Osteocyte (in vitro differentiated cells): Measurements from ENCODE around the gene NEXN. TPM values are rescaled to one million over a fixed set of nuclear protein-coding genes. Genes with fewer than 3 reads are reported as not detected.

Source experiments
- DNase-seq: peaks from one replicate; pipeline ENCODE4 v3.0.0; 2021; ENCODE audit warnings: mixed read lengths; ENCODE audit not compliant: unreplicated experiment; ENCODE audit errors: extremely low spot score
- H3K27ac Mint-ChIP-seq: one replicate; pipeline ENCODE4 v1.8.0; 2021; ENCODE audit warnings: mild to moderate bottlenecking, mixed read lengths; ENCODE audit not compliant: unreplicated experiment
- H3K27me3 Mint-ChIP-seq: one replicate; pipeline ENCODE4 v1.8.0; 2021; ENCODE audit warnings: mixed read lengths; ENCODE audit not compliant: unreplicated experiment
- H3K36me3 Mint-ChIP-seq: one replicate; pipeline ENCODE4 v1.8.0; 2021; ENCODE audit warnings: mixed read lengths; ENCODE audit not compliant: unreplicated experiment
- H3K4me1 Mint-ChIP-seq: one replicate; pipeline ENCODE4 v1.8.0; 2021; ENCODE audit warnings: mixed read lengths; ENCODE audit not compliant: unreplicated experiment
- H3K4me3 Mint-ChIP-seq: one replicate; pipeline ENCODE4 v1.8.0; 2021; ENCODE audit warnings: mild to moderate bottlenecking, moderate library complexity, mixed read lengths; ENCODE audit not compliant: unreplicated experiment
- H3K9me3 Mint-ChIP-seq: one replicate; pipeline ENCODE4 v1.8.0; 2021; ENCODE audit warnings: mixed read lengths; ENCODE audit not compliant: unreplicated experiment
- CTCF ChIP-seq: fragments of 200-600 bp; sonication (generic); IDR thresholded peaks from 2 replicates; pipeline ENCODE4 v1.5.0; 2021; ENCODE audit warnings: antibody characterized with exemption, mild to moderate bottlenecking, moderate library complexity
- long read RNA-seq: library from polyadenylated mRNA; unstranded; transcript quantifications from one replicate; pipeline ENCODE4 v2.0.0, GENCODE V29; 2021
- total RNA-seq: library from RNA; stranded (reverse); gene quantifications from 2 replicates; pipeline ENCODE4 v1.2.1, GENCODE V29; 2021

The NEXN gene
- 19.3 and 19.5 TPM in 2 replicates for total RNA-seq
- long read RNA-seq, partial matches to known transcripts, result 8 of 13 reads
- long read RNA-seq, other reads (novel, unspliced or antisense), result 3 of 13 reads

DNA sequence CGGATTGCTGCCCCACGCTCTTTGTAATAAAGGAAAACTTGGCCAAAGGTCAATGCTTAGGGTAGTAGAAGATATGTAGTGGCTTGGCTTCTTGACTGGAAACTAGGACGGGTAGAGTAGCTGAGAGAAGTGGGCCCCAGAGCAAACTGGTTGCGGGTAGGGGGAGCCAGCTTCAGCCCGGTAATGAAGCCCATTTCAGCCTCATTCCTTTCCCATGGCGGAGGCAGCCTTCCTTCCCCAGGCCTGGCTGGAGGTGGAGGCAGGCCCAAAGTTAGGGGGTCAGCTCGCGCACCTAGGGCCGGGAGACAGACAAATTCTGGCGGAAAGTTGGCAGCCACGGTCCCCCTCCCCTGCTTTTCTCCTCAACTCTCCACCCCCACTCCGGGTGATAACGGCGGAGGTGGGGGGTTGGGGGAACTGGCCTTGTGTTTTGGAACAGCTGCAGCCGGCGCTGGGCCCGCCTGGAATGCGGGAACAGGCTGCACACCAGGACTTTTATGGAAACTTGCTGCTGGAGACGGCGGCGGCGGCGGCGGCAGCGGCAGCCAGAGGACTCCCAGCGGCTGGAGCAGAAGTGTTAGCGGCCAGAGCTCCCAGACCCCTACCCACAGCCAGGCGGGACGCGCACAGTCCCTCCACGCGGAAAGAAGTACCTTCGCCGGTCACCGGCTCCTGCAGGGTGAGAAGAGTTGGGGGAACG, at the start of gene NEXN:
NEXN (plus strand) TSS at position 544 of the 700 bp plus-strand sequence. CDS start 27,483 bp downstream, outside the sequence.
- Mint-ChIP-seq H3K4me3 (peak within 1 kb of the TSS; percentile 97), H3K27ac (peak within 1 kb of the TSS; percentile 99), H3K9me3 (no peaks in the 10 kb centered on the region), H3K27me3 (no peaks in the 10 kb centered on the region), H3K4me1 (peaks cover 55% of the 10 kb centered on the region), H3K36me3 (peaks cover 8% of the 10 kb centered on the region)
- TF ChIP-seq CTCF, result no peak
- DNase-seq, result peak; percentile 92

- Mint-ChIP-seq H3K4me3 (no peak overlapping the region), H3K27me3 (no peaks in the 10 kb centered on the region), H3K9me3 (no peaks in the 10 kb centered on the region), H3K36me3 (peaks cover 19% of the 10 kb centered on the region), H3K4me1 (peaks cover 10% of the 10 kb centered on the region), H3K27ac (peak overlapping the region; percentile 31)
- no peak for DNase-seq
- TF ChIP-seq CTCF, result no peak
Observed at GRCh38 chr1:77841574-77841973, 46.9 kb upstream of the NEXN start.

DNA sequence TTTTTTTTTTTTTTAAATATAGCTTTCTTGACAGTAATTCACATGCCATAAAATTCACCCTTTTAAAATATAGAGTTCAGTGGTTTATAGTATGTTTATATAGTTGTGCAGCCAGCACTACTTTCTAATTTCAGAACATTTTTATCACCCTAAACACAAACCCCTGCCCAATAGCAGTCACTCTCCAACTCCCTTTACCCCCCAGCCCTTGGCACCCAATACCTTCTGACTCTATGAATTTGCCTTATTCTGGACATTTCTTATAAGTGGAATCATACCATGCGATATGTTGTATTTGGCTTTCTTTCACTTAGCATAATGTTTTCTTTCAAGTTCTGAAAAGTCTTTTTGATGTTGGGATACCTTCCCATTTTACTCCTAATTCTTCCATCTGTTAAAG, 42.5 kb upstream of the NEXN start:
- no peak overlapping the region for H3K4me3 Mint-ChIP-seq
- peaks cover 21% of the 10 kb centered on the region for H3K36me3 Mint-ChIP-seq
- no peaks in the 10 kb centered on the region for H3K9me3 Mint-ChIP-seq
- peaks cover 10% of the 10 kb centered on the region for H3K4me1 Mint-ChIP-seq
- no peak for TF ChIP-seq CTCF
- no peak for DNase-seq
- no peak overlapping the region for H3K27ac Mint-ChIP-seq
- no peaks in the 10 kb centered on the region for H3K27me3 Mint-ChIP-seq

DNA sequence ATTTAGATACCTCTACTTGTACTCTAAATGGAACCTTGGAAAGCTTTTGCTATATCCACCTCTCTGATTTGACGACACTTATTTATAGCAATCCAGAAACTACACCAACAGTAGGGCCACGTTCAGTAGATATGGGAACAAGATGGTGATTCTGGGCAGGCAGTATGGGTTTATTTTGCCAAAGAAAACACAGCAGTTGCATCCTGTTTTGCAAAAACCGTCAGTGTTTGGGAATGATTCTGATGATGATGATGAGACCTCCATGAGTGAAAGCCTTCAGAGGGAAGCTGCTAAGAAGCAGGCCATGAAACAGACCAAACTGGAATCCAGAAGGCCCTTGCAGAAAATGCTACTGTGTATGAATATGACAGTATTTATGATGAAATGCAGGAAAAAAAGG, 41.5 kb upstream of the NEXN start:
- Mint-ChIP-seq H3K27me3 (no peaks in the 10 kb centered on the region), H3K4me3 (no peak overlapping the region), H3K9me3 (no peaks in the 10 kb centered on the region), H3K27ac (no peak overlapping the region), H3K36me3 (peaks cover 16% of the 10 kb centered on the region), H3K4me1 (peaks cover 4% of the 10 kb centered on the region)
- DNase-seq, result no peak
- no peak for TF ChIP-seq CTCF

DNA sequence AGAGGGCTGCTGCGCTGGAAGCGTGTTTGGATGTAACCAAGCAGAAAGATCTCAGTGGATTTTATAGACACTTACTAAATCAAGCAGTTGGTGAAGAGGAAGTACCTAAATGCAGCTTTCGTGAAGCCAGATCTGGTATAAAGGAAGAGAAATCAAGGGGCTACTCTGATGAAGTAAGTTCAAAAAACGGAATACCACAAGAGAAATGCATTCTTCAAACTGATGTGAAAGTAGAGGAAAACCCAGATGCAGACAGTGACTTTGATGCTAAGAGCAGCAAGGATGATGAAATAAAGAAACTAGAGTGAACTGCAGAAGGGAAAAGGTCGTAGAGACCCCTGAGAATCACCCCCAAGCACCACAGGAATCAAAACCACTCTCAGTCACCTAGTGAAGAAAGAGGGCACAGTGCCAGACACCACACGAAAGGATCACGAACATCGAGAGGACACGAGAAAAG, 40.8 kb upstream of the NEXN start:
- Mint-ChIP-seq H3K36me3 (peaks cover 14% of the 10 kb centered on the region), H3K4me3 (no peak overlapping the region), H3K9me3 (no peaks in the 10 kb centered on the region), H3K27me3 (no peaks in the 10 kb centered on the region), H3K27ac (no peak overlapping the region), H3K4me1 (peaks cover 10% of the 10 kb centered on the region)
- TF ChIP-seq CTCF, result no peak
- DNase-seq, result no peak
